Activated CD4-positive, alpha-beta T cell treated with anti-CD3 and anti-CD28 coated beads, Interleukin-2, amount 10 ng/mL, durations not matched to agents 24 days and 14 days (primary cell): ENCODE results near the gene GOLGA6L6. TPM values are rescaled to one million over a fixed set of nuclear protein-coding genes. Genes with fewer than 3 reads are reported as not detected.
"Not testable (repeated sequence)": the region's sequence is repeated elsewhere in the genome, so short reads cannot be mapped to it uniquely, and the experiment has no call there.

ENCODE experiments used
- DNase-seq: peaks from one replicate; pipeline ENCODE4 v3.0.0; 2022
- H3K27ac Mint-ChIP-seq: one replicate; pipeline ENCODE4 v1.8.0; 2022; ENCODE audit warnings: mild to moderate bottlenecking, mixed read lengths
- H3K27me3 Mint-ChIP-seq: one replicate; pipeline ENCODE4 v1.8.0; 2022; ENCODE audit warnings: mixed read lengths
- H3K36me3 Mint-ChIP-seq: one replicate; pipeline ENCODE4 v1.8.0; 2022; ENCODE audit warnings: low read depth, mild to moderate bottlenecking, mixed read lengths
- H3K4me1 Mint-ChIP-seq: one replicate; pipeline ENCODE4 v1.8.0; 2021; ENCODE audit warnings: mixed read lengths
- H3K4me3 Mint-ChIP-seq: one replicate; pipeline ENCODE4 v1.8.0; 2022; ENCODE audit warnings: mild to moderate bottlenecking, moderate library complexity, mixed read lengths
- H3K9me3 Mint-ChIP-seq: one replicate; pipeline ENCODE4 v1.8.0; 2021; ENCODE audit warnings: mixed read lengths
- intact Hi-C: fragments of 100-400 bp; cut with micrococcal nuclease; formaldehyde crosslinking; loops from one replicate; pipeline ENCODE4 v1.15.1; 2023
- total RNA-seq: library from RNA; stranded (reverse); gene quantifications from 2 replicates; pipeline ENCODE4 v1.2.3, GENCODE V29; 2022

The GOLGA6L6 gene
- total RNA-seq, 1 donor from 2014 or later: not detected

GRCh38 chr15:20489320-20489719 lies 52.3 kb downstream of the GOLGA6L6 start:
- intact Hi-C loops, H3K4me3 Mint-ChIP-seq, H3K27ac Mint-ChIP-seq, H3K9me3 Mint-ChIP-seq, DNase-seq, H3K27me3 Mint-ChIP-seq, H3K36me3 Mint-ChIP-seq, H3K4me1 Mint-ChIP-seq: not testable (repeated sequence)
